ENCODE measurements around the gene SLC10A6. TPM values are rescaled to one million over a fixed set of nuclear protein-coding genes. Genes with fewer than 3 reads are reported as not detected.

SLC10A6 gene
- total RNA-seq, 1 experiment from 2014 or later, result not detected

- Histone ChIP-seq H3K14ac (ENCODE audit: insufficient read depth, low read length) (no peak overlapping the region), H2BK15ac (ENCODE audit: low read depth, low read length) (no peak overlapping the region), H3K4me2 (ENCODE audit: insufficient read depth, insufficient read length, low read length) (peak overlapping the region; percentile 80), H4K5ac (ENCODE audit: insufficient read length, low read depth, low read length) (no peak overlapping the region), H2BK120ac (ENCODE audit: low read depth, low read length, poor library complexity, severe bottlenecking) (no peak overlapping the region), H3K9me3 (ENCODE audit: control insufficient read depth, low read depth, low read length) (no peaks in the 10 kb centered on the region), H2BK12ac (ENCODE audit: insufficient read length, low read depth, low read length) (no peak overlapping the region), H4K8ac (replicated peaks; ENCODE audit: insufficient read length, low read depth, low read length) (no peak overlapping the region), H2AK5ac (ENCODE audit: insufficient read length, low read length) (no peak overlapping the region), H3K23me2 (ENCODE audit: insufficient read length, low read depth, low read length, poor library complexity, severe bottlenecking) (peaks cover 5% of the 10 kb centered on the region), H3K18ac (ENCODE audit: insufficient read length, low read depth, low read length) (no peak overlapping the region), H3K9ac (ENCODE audit: extremely low read depth, insufficient read length, low read length) (no peak overlapping the region), H3K4me1 (ENCODE audit: insufficient read depth, low read length) (no peaks in the 10 kb centered on the region; the same call in 1 of the 2 replicates), H2BK20ac (ENCODE audit: low read depth, low read length, poor library complexity, severe bottlenecking) (no peak overlapping the region), H4K91ac (ENCODE audit: insufficient read length, low read depth, low read length) (no peak overlapping the region), H2BK5ac (ENCODE audit: insufficient read length, low read length) (no peak overlapping the region), H3K4ac (ENCODE audit: low read depth, low read length) (no peak overlapping the region), H3K27me3 (ENCODE audit: insufficient read depth, low read length) (no peaks in the 10 kb centered on the region), H4K20me1 (ENCODE audit: control insufficient read depth, insufficient read depth, insufficient read length) (no peaks in the 10 kb centered on the region), H3K27ac (ENCODE audit: insufficient read length, low read depth, low read length) (no peak overlapping the region), H3K23ac (ENCODE audit: insufficient read length, low read depth, low read length) (no peak overlapping the region), H3K56ac (ENCODE audit: insufficient read length, low read depth, low read length) (no peak overlapping the region), H2AFZ (ENCODE audit: low read length) (no peak overlapping the region), H3T11ph (ENCODE audit: low read length) (no peak overlapping the region), H3K79me1 (ENCODE audit: insufficient read depth, low read depth, low read length, poor library complexity, severe bottlenecking) (no peaks in the 10 kb centered on the region), H3K79me2 (ENCODE audit: insufficient read depth, low read length) (no peaks in the 10 kb centered on the region)
- Mint-ChIP-seq H3K36me3 (ENCODE audit: insufficient read depth in 1 of 3, low read depth in 3 of 3) (peaks cover 0 to 5% (median 0%) of the 10 kb centered on the region in 3 experiments; a peak in 1 of 7 replicates), H3K9me3 (no peaks in the 10 kb centered on the region), H3K27me3 (ENCODE audit: low read depth) (peaks cover 15% of the 10 kb centered on the region), H3K27ac (no peak overlapping the region), H3K4me1 (peaks cover 18 to 19% of the 10 kb centered on the region in 2 experiments), H3K4me3 (peak overlapping the region; percentile 80 to 85)
- DNase-seq, result no peak
- TF ChIP-seq CTCF (conservative IDR thresholded peaks at IDR 0.05), result no peak
- WGBS (ENCODE audit: extremely low coverage, insufficient read length, low lambda C conversion rate), result no CpG with 5 or more reads among the region's 19 CpGs
Measured at GRCh38 chr4:86893136-86893535, 44.0 kb upstream of the SLC10A6 start.

Data from H9 (cell line).